H1 (cell line): ENCODE measurements around the gene UMAD1. TPM values are rescaled to one million over a fixed set of nuclear protein-coding genes. Genes with fewer than 3 reads are reported as not detected.

Experiments used
- CTCF ChIA-PET: fragments of 300-600 bp; sonication (Branson Sonifier 250); formaldehyde crosslinking; loops from one replicate; lab custom pipeline; 2021; ENCODE audit not compliant: partially characterized antibody; lab: Charles Lee
- POLR2A ChIA-PET: fragments of 300-600 bp; sonication (Branson Sonifier 250); formaldehyde crosslinking; loops from one replicate; lab custom pipeline; 2021; ENCODE audit warnings: inconsistent platforms; ENCODE audit not compliant: partially characterized antibody; lab: Charles Lee
- DNase-seq, 2 experiments: peaks; one replicate each; pipeline versions ENCODE4 v3.0.0 to v3.0.0-alpha.2; 2010 to 2022; ENCODE audit warnings: low spot score in 2 of 2, low read depth in 1 of 2, mixed read lengths in 1 of 2
- FAIRE-seq: peaks from 2 replicates; lab custom pipeline; 2011; peaks lifted over from hg19 to GRCh38; lab: Jason Lieb, UNC
- H2AFZ ChIP-seq: 2 replicates; pipeline ENCODE4 v1.8.1; 2012; ENCODE audit warnings: low read length, inconsistent platforms
- H2AK5ac ChIP-seq: 2 replicates; pipeline ENCODE4 v1.6.1; 2013; ENCODE audit warnings: low read depth, low read length
- H2BK120ac ChIP-seq: replicated peaks from 2 replicates; pipeline ENCODE3; 2013; ENCODE audit warnings: low read depth, low read length, inconsistent platforms
- H2BK12ac ChIP-seq: 2 replicates; pipeline ENCODE4 v1.6.1; 2013; ENCODE audit warnings: low read depth, low read length
- H2BK15ac ChIP-seq: 2 replicates; pipeline ENCODE4 v1.6.1; 2013; ENCODE audit warnings: low read length
- H2BK20ac ChIP-seq: 2 replicates; pipeline ENCODE4 v1.6.1; 2013; ENCODE audit warnings: low read length
- H2BK5ac ChIP-seq: 2 replicates; pipeline ENCODE4 v1.6.1; 2013; ENCODE audit warnings: low read depth, low read length
- H3K14ac ChIP-seq: 2 replicates; pipeline ENCODE4 v1.6.1; 2013; ENCODE audit warnings: inconsistent platforms; ENCODE audit not compliant: insufficient read length
- H3K18ac ChIP-seq: 2 replicates; pipeline ENCODE4 v1.6.1; 2013; ENCODE audit warnings: low read length; ENCODE audit errors: extremely low read depth
- H3K23ac ChIP-seq: 2 replicates; pipeline ENCODE4 v1.6.1; 2013; ENCODE audit warnings: inconsistent platforms; ENCODE audit not compliant: insufficient read length
- H3K23me2 ChIP-seq: 2 replicates; pipeline ENCODE4 v1.6.1; 2013; ENCODE audit warnings: low read depth, low read length
- H3K27ac ChIP-seq: 2 replicates; pipeline ENCODE4 v1.6.1; 2011; ENCODE audit warnings: low read depth, low read length, inconsistent platforms
- H3K27me3 ChIP-seq, 4 experiments: replicated peaks in 1 of 4; 1 replicate in 1 of 4; 2 replicates in 3 of 4; pipeline versions ENCODE4 v1.6.1 to v1.8.1; 2011 to 2013; ENCODE audit warnings: low read length in 3 of 4, mild to moderate bottlenecking in 3 of 4, inconsistent platforms in 2 of 4, mixed read lengths in 2 of 4, moderate library complexity in 1 of 4; ENCODE audit not compliant: control insufficient read depth in 3 of 4, insufficient read depth in 3 of 4; ENCODE audit errors: extremely low read depth in 1 of 4
- H3K36me3 ChIP-seq, 4 experiments: 2 replicates each; pipeline versions ENCODE4 v1.6.1 to v1.8.1; 2011 to 2013; ENCODE audit warnings: mild to moderate bottlenecking in 4 of 4, low read length in 3 of 4, moderate library complexity in 2 of 4, control low read depth in 1 of 4, inconsistent platforms in 1 of 4; ENCODE audit not compliant: insufficient read depth in 4 of 4, control insufficient read depth in 2 of 4
- H3K4ac ChIP-seq: replicated peaks from 2 replicates; pipeline ENCODE3; 2013; ENCODE audit warnings: low read length, low read depth, mixed read lengths, inconsistent platforms; ENCODE audit not compliant: insufficient read length
- H3K4me1 ChIP-seq, 4 experiments: replicated peaks in 1 of 4; 1 replicate in 1 of 4; 2 replicates in 3 of 4; pipeline versions ENCODE4 v1.6.1 to v1.8.1; 2011 to 2013; ENCODE audit warnings: low read length in 3 of 4, inconsistent platforms in 2 of 4, mixed read lengths in 1 of 4; ENCODE audit not compliant: insufficient read depth in 4 of 4, control insufficient read depth in 3 of 4
- H3K4me2 ChIP-seq, 2 experiments: 2 replicates each; pipeline versions ENCODE4 v1.6.1 to v1.8.1; 2011 to 2013; ENCODE audit warnings: low read depth in 2 of 2, low read length in 2 of 2, control low read depth in 1 of 2, inconsistent platforms in 1 of 2, mild to moderate bottlenecking in 1 of 2; ENCODE audit not compliant: insufficient read depth in 1 of 2
- H3K4me3 ChIP-seq, 4 experiments: fragments of 200-600, 300-600 bp in 1 of 4; sonication (generic), shearing (Covaris generic), sonication (Bioruptor Twin) in 1 of 4; 2 replicates each; pipeline versions ENCODE4 v1.5.1 to v1.8.1; 2011 to 2016; ENCODE audit warnings: low read length in 4 of 4, low read depth in 3 of 4, control low read depth in 2 of 4, inconsistent platforms in 2 of 4, mild to moderate bottlenecking in 2 of 4, mixed read lengths in 1 of 4, moderate library complexity in 1 of 4; ENCODE audit not compliant: insufficient read depth in 2 of 4; ENCODE audit errors: extremely low read depth in 1 of 4
- H3K56ac ChIP-seq: replicated peaks from 2 replicates; pipeline ENCODE3; 2013; ENCODE audit warnings: low read depth, mild to moderate bottlenecking, mixed read lengths, low read length, inconsistent platforms; ENCODE audit not compliant: insufficient read length
- H3K79me1 ChIP-seq: 2 replicates; pipeline ENCODE4 v1.6.1; 2013; ENCODE audit warnings: low read depth, low read length, control low read depth
- H3K79me2 ChIP-seq, 2 experiments: 2 replicates each; pipeline versions ENCODE4 v1.6.1 to v1.8.1; 2012 to 2013; ENCODE audit warnings: low read length in 2 of 2, mild to moderate bottlenecking in 2 of 2, inconsistent platforms in 1 of 2; ENCODE audit not compliant: insufficient read depth in 2 of 2, control insufficient read depth in 1 of 2
- H3K9ac ChIP-seq, 4 experiments: replicated peaks in 1 of 4; 1 replicate in 1 of 4; 2 replicates in 3 of 4; pipeline versions ENCODE4 v1.6.1 to v1.8.1; 2011 to 2013; ENCODE audit warnings: low read depth in 3 of 4, low read length in 3 of 4, control low read depth in 2 of 4, mild to moderate bottlenecking in 2 of 4, moderate library complexity in 2 of 4, inconsistent platforms in 1 of 4; ENCODE audit errors: extremely low read depth in 1 of 4
- H3K9me3 ChIP-seq, 2 experiments: 2 replicates each; pipeline versions ENCODE4 v1.6.1 to v1.8.1; 2012 to 2013; ENCODE audit warnings: mild to moderate bottlenecking in 2 of 2, moderate library complexity in 2 of 2, control low read depth in 1 of 2, inconsistent platforms in 1 of 2, low read depth in 1 of 2, low read length in 1 of 2, mixed read lengths in 1 of 2; ENCODE audit not compliant: insufficient read depth in 2 of 2
- H4K20me1 ChIP-seq, 2 experiments: replicated peaks in 1 of 2; 2 replicates each; pipeline versions ENCODE3 to v1.8.1; 2011 to 2013; ENCODE audit warnings: inconsistent platforms in 2 of 2, low read length in 2 of 2, mild to moderate bottlenecking in 1 of 2; ENCODE audit not compliant: insufficient read depth in 2 of 2, control insufficient read depth in 1 of 2
- H4K5ac ChIP-seq: 2 replicates; pipeline ENCODE4 v1.6.1; 2013; ENCODE audit warnings: low read length, low read depth, mixed read lengths, inconsistent platforms; ENCODE audit not compliant: insufficient read length
- H4K8ac ChIP-seq: 2 replicates; pipeline ENCODE4 v1.8.0; 2013; ENCODE audit warnings: mild to moderate bottlenecking, moderate library complexity, low read length, inconsistent platforms; ENCODE audit not compliant: insufficient read depth; ENCODE audit errors: extremely low read depth
- H4K91ac ChIP-seq: replicated peaks from 2 replicates; pipeline ENCODE3; 2013; ENCODE audit warnings: low read length, mixed read lengths, inconsistent platforms; ENCODE audit not compliant: insufficient read length
- BCL11A ChIP-seq, 2 experiments: IDR thresholded peaks; one replicate each; pipeline ENCODE4 v1.6.1; 2011; ENCODE audit warnings: low read depth in 2 of 2, low read length in 2 of 2, mild to moderate bottlenecking in 2 of 2
- EGR1 ChIP-seq: IDR thresholded peaks from 2 replicates; pipeline ENCODE4 v1.6.1; 2011; ENCODE audit warnings: low read depth, low read length, borderline replicate concordance
- EZH2 ChIP-seq: fragments of 200-600 bp; sonication (generic); IDR thresholded peaks from 2 replicates; pipeline ENCODE4 v1.7.1; 2012; ENCODE audit warnings: low read depth, mild to moderate bottlenecking, moderate library complexity, low read length, inconsistent platforms; ENCODE audit not compliant: severe bottlenecking
- GTF2F1 ChIP-seq: IDR thresholded peaks from 2 replicates; pipeline ENCODE4 v1.6.1; 2012; ENCODE audit warnings: low read depth, low read length, improper control_type of control experiment, borderline replicate concordance
- KDM4A ChIP-seq: IDR thresholded peaks from one replicate; pipeline ENCODE4 v1.7.1; 2012; ENCODE audit warnings: low read depth, mild to moderate bottlenecking, moderate library complexity, low read length, inconsistent platforms; ENCODE audit not compliant: severe bottlenecking
- NANOG ChIP-seq: IDR thresholded peaks from 2 replicates; pipeline ENCODE4 v1.6.1; 2011; ENCODE audit warnings: low read length, low read depth, mild to moderate bottlenecking, inconsistent platforms; ENCODE audit not compliant: insufficient read depth, poor library complexity, severe bottlenecking
- POLR2AphosphoS5 ChIP-seq: IDR thresholded peaks from 2 replicates; pipeline ENCODE4 v1.6.1; 2011; ENCODE audit warnings: low read depth, low read length
- RAD21 ChIP-seq, 2 experiments: IDR thresholded peaks in 1 of 2; conservative IDR thresholded peaks in 1 of 2; 2 replicates each; pipeline ENCODE4 v1.6.1; 2011; ENCODE audit warnings: low read depth in 2 of 2, low read length in 2 of 2, improper control_type of control experiment in 1 of 2, inconsistent platforms in 1 of 2, mild to moderate bottlenecking in 1 of 2, moderate library complexity in 1 of 2
- RBBP5 ChIP-seq: IDR thresholded peaks from 2 replicates; pipeline ENCODE4 v1.7.1; 2012; ENCODE audit warnings: low read depth, mild to moderate bottlenecking, inconsistent platforms, low read length, moderate library complexity, borderline replicate concordance
- RFX5 ChIP-seq: IDR thresholded peaks from 2 replicates; pipeline ENCODE4 v1.6.1; 2011; ENCODE audit warnings: low read depth, low read length, improper control_type of control experiment, borderline replicate concordance
- RXRA ChIP-seq: IDR thresholded peaks from 2 replicates; pipeline ENCODE4 v1.6.1; 2011; ENCODE audit warnings: low read depth, mild to moderate bottlenecking, low read length, moderate library complexity; ENCODE audit not compliant: insufficient read depth
- SIN3A ChIP-seq, 2 experiments: IDR thresholded peaks in 1 of 2; conservative IDR thresholded peaks in 1 of 2; 2 replicates each; pipeline ENCODE4 v1.6.1; 2011 to 2012; ENCODE audit warnings: low read length in 2 of 2, improper control_type of control experiment in 1 of 2, low read depth in 1 of 2, mild to moderate bottlenecking in 1 of 2
- SP1 ChIP-seq: IDR thresholded peaks from 2 replicates; pipeline ENCODE4 v1.6.1; 2011; ENCODE audit warnings: low read depth, low read length
- SP2 ChIP-seq: IDR thresholded peaks from 2 replicates; pipeline ENCODE4 v1.6.1; 2012; ENCODE audit warnings: mild to moderate bottlenecking, low read length, inconsistent platforms
- SRF ChIP-seq: IDR thresholded peaks from 2 replicates; pipeline ENCODE4 v1.6.1; 2011; ENCODE audit warnings: mild to moderate bottlenecking, low read depth, low read length, moderate library complexity
- WGBS, 2 experiments: shearing (Covaris generic) in 1 of 2; methylation state at CpG; one replicate each; pipeline versions ENCODE4 v1.1.6 to v1.1.7; 2013 to 2015; ENCODE audit warnings: low lambda C conversion rate in 2 of 2, mixed read lengths in 2 of 2, inconsistent platforms in 1 of 2, low coverage in 1 of 2, missing lambda C conversion rate in 1 of 2; ENCODE audit not compliant: insufficient replicate concordance in 2 of 2, insufficient coverage in 1 of 2, insufficient read length in 1 of 2; ENCODE audit errors: extremely low coverage in 1 of 2, missing lambda C conversion rate in 1 of 2; 5-methylcytosine and 5-hydroxymethylcytosine counted together
- polyA plus RNA-seq, 7 experiments: library from polyadenylated mRNA; depleted of rRNA in 3 of 7; stranded (reverse) in 5 of 7; unstranded in 2 of 7; fragments of >200 nt in 5 of 7; fragments of 200-250 nt in 2 of 7; gene quantifications; 1 replicate in 5 of 7; 2 replicates in 1 of 7; 4 replicates in 1 of 7; pipeline versions ENCODE4 v1.2.1 to v1.2.3, GENCODE V29; 2011 to 2013; ENCODE audit warnings: missing spikeins in 2 of 7, mixed read lengths in 2 of 7
- total RNA-seq: library from RNA; stranded (reverse); fragmentation: NEBNext Ultra II Directional; extraction: Animal tissue kit (Norgen Biotek cat#: 25700); gene quantifications from 2 replicates; pipeline ENCODE4 v1.2.1, GENCODE V29; 2021

UMAD1 gene
- total and polyA plus RNA-seq, 2 of the 8 experiments (the other 6 are each of a cell fraction or from before 2014, with no cell fraction given): 10.4 to 12.3 TPM

DNA sequence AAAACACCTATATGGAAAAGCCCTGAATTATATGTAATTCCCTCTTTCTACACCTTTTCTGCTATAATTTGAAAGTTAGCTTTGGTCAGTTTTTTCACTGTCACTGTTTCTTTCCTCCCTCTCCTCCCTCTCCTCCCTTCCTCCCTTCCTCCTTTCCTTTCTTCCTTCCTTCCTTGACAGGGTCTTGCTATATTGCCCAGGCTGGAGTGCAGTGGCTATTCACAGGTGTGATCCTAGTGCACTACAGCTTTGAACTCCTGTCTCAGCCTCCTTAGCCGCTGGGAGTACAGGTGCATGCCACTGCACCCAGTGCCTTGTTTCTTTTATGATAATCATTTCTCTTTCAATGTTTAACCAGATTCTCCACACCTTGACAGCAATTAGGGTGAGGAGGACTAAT lies 22.1 kb upstream of the UMAD1 start:
- no peaks in the 10 kb centered on the region for H3K27me3 ChIP-seq
- no peaks in the 10 kb centered on the region for H3K23me2 ChIP-seq
- H3K4ac ChIP-seq: no peak overlapping the region
- DNase-seq: no peak
- H3K14ac ChIP-seq: no peak overlapping the region
- no peak overlapping the region for H2AFZ ChIP-seq
- no peak overlapping the region for H2BK20ac ChIP-seq
- H4K5ac ChIP-seq: no peak overlapping the region
- H3K4me3 ChIP-seq: no peak overlapping the region
- H3K23ac ChIP-seq: no peak overlapping the region
- H3K4me2 ChIP-seq: no peak overlapping the region
- ChIA-PET POLR2A (no interaction called here), CTCF (no interaction called here)
- no peak overlapping the region for H2BK120ac ChIP-seq
- no peak overlapping the region for H3K56ac ChIP-seq
- H3K27ac ChIP-seq: no peak overlapping the region
- no peak overlapping the region for H2AK5ac ChIP-seq
- H4K8ac ChIP-seq: no peak overlapping the region
- no peaks in the 10 kb centered on the region for H3K79me1 ChIP-seq
- no peak overlapping the region for H2BK12ac ChIP-seq
- FAIRE-seq: no peak
- 92% methylated on average over 1 of the region's 1 CpG; no CpG with 5 or more reads in 1 of the 2 experiments for WGBS, 2 experiments
- H2BK5ac ChIP-seq: no peak overlapping the region
- H4K20me1 ChIP-seq: no peaks in the 10 kb centered on the region
- H3K9me3 ChIP-seq: no peaks in the 10 kb centered on the region
- no peak overlapping the region for H3K18ac ChIP-seq
- H3K4me1 ChIP-seq: no peaks in the 10 kb centered on the region
- no peaks in the 10 kb centered on the region for H3K79me2 ChIP-seq
- no peak overlapping the region for H4K91ac ChIP-seq
- H3K36me3 ChIP-seq: no peaks in the 10 kb centered on the region
- no peak overlapping the region for H3K9ac ChIP-seq
- H2BK15ac ChIP-seq: no peak overlapping the region
- TF ChIP-seq EGR1 (no peak), EZH2 (no peak), SP1 (no peak), POLR2AphosphoS5 (no peak), BCL11A (IDR thresholded peaks at IDR 0.05; ENCODE audit: low read depth in 2 of 2, low read length in 2 of 2) (no peak), SIN3A (conservative IDR thresholded peaks at IDR 0.05 in 1 of 2, IDR thresholded peaks at IDR 0.05 in 1 of 2; ENCODE audit: low read depth in 1 of 2, low read length in 2 of 2) (no peak), RFX5 (no peak), SP2 (no peak), NANOG (no peak), GTF2F1 (no peak), RAD21 (IDR thresholded peaks at IDR 0.05 in 1 of 2, conservative IDR thresholded peaks at IDR 0.05 in 1 of 2; ENCODE audit: low read depth in 2 of 2, low read length in 2 of 2) (no peak), KDM4A (no peak), SRF (no peak), RBBP5 (no peak), RXRA (no peak)
